ENCODE results near the gene ABCA9. TPM values are rescaled to one million over a fixed set of nuclear protein-coding genes. Genes with fewer than 3 reads are reported as not detected.

Gene ABCA9
- polyA plus RNA-seq, 1 experiment: 0.06 TPM

DNA sequence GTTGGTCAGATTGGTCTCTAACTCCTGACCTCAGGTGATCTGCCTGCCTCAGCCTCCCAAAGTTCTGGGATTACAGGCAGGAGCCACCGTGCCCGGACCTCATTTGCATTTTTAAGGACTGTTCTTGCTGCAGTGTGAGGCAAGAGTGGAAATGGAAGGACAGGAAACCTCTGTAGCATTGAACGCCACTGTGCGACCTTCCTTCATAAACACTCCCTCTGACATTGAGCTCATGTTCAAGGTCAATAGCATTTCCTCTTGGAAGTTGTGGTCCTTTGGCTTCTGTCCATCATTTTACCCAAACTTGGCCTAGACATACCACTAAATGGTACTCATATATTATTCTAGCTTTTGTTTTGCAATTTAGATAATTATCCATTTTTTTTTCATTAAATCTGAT, 72.8 kb downstream of the ABCA9 start:
- TF ChIP-seq, protein P1, sequence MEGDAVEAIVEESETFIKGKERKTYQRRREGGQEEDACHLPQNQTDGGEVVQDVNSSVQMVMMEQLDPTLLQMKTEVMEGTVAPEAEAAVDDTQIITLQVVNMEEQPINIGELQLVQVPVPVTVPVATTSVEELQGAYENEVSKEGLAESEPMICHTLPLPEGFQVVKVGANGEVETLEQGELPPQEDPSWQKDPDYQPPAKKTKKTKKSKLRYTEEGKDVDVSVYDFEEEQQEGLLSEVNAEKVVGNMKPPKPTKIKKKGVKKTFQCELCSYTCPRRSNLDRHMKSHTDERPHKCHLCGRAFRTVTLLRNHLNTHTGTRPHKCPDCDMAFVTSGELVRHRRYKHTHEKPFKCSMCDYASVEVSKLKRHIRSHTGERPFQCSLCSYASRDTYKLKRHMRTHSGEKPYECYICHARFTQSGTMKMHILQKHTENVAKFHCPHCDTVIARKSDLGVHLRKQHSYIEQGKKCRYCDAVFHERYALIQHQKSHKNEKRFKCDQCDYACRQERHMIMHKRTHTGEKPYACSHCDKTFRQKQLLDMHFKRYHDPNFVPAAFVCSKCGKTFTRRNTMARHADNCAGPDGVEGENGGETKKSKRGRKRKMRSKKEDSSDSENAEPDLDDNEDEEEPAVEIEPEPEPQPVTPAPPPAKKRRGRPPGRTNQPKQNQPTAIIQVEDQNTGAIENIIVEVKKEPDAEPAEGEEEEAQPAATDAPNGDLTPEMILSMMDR (IDR thresholded peaks at IDR 0.05; ENCODE audit: insufficient read depth, low read depth, low read length): no peak
- Histone ChIP-seq H3K27me3 (ENCODE audit: control insufficient read depth, insufficient read depth, low read length) (no peaks in the 10 kb centered on the region), H3K36me3 (ENCODE audit: control insufficient read depth, insufficient read depth, low read length) (no peaks in the 10 kb centered on the region), H3K4me3 (ENCODE audit: low read depth, low read length) (no peak overlapping the region)
- POLR2A ChIA-PET: no interaction called here
- no peak for DNase-seq (ENCODE audit: low read depth)
- CTCF ChIA-PET: no interaction called here

DNA sequence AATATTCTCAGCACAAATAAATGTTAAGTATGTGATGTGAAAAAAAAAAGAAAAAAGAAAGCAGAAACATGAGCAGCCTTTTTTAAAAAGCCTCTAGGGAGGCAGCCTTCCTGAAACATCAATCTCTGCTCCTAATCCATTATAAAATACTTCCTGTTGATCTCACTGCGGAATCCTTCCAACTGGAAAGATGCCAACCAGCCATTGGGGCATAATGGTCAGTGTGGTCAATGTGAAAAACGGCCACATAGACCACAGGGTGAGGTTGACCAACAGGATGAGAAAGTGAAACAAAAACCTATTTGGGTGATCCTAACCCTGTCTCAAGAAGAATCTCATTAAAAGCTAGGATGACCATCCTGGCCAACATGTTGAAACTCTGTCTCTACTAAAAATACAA, 79.4 kb downstream of the ABCA9 start:
- CTCF ChIA-PET: no interaction called here
- DNase-seq (ENCODE audit: low read depth): peak; percentile 60

DNA sequence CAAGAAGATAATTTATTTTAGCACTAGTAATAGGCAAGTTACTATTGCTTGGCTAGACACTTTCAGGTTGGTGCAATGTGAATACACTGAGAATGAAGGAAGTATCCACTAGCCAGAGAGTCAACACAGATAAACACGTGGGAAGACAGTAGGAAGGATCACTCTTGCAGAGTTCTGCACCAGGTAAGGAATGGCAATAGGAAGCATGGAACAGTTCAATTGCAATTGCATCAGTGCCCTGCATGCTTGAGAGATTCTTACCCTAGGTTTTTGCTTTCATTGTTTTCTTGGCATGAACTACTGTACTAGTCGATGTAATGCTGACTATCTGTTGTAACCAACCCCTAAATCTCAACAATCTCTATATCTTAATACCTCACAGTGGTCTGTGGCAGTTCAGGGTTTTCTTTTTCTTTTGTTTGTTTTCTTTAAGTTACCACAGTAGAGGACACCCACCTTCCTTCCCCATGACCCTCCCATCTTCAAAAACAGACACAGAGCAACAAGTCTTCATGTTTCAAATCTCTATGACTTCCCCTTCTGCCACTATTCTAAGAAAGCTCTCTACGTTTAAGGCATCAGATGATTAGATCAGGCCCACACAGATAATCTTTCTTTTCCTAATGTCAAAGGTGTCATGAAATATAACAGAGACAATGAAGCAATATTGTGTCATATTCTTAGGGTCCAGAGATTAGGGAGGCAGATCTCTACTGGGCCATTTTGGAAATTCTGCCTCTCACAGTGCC, 87.5 kb downstream of the ABCA9 start:
- no peaks in the 10 kb centered on the region for H3K36me3 ChIP-seq (ENCODE audit: control insufficient read depth, insufficient read depth, low read length)
- CTCF ChIA-PET: interaction anchor here (1.3 to 1.5 kb wide), 4 partner anchors 194 to 202 kb away, joined by 3 to 5 read pairs (median 4); no protein-coding TSS in a partner anchor
- H3K4me3 ChIP-seq (ENCODE audit: low read depth, low read length): no peak overlapping the region
- no peaks in the 10 kb centered on the region for H3K27me3 ChIP-seq (ENCODE audit: control insufficient read depth, insufficient read depth, low read length)
- no peak for DNase-seq (ENCODE audit: low read depth)
- TF ChIP-seq, protein P1 (IDR thresholded peaks at IDR 0.05; ENCODE audit: insufficient read depth, low read depth, low read length): no peak
- POLR2A ChIA-PET: no interaction called here

More for the DNA sequence above, 79.4 kb downstream of the ABCA9 start:
- Histone ChIP-seq H3K27me3 (ENCODE audit: control insufficient read depth, insufficient read depth, low read length) (no peaks in the 10 kb centered on the region), H3K4me3 (ENCODE audit: low read depth, low read length) (no peak overlapping the region), H3K36me3 (ENCODE audit: control insufficient read depth, insufficient read depth, low read length) (no peaks in the 10 kb centered on the region)
- POLR2A ChIA-PET: interaction anchor here (0.5 kb wide), 1 partner anchor 179 kb away, joined by 3 read pairs; no protein-coding TSS in a partner anchor
- TF ChIP-seq, protein P1 (IDR thresholded peaks at IDR 0.05; ENCODE audit: insufficient read depth, low read depth, low read length): no peak

DNA sequence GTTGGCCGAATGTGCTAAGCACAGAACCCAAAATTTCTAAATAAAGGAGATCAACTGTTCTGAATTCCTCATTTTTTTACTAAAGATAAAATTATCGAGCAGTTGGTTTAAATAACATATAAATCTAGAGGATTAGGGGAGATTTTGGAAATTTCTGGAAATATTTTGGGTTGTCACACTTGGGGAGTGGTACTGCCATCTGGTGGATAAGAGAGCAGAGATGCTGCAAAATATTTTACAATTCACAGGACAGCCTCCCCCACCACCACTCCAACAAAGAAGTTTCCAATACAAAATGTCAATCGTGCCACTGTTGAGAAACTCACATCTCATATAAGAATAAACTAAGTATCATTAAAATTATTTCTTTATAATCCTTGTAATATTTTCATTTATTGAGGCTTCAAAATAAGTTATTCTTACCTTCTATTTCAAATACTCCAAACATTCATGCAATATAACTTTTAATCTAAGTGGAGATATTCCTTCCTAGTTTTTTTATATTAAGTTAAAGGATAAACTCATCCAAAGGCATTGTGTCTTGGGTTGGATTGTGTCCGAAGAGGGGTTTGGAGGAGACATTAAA, 88.5 kb downstream of the ABCA9 start:
- Histone ChIP-seq H3K36me3 (ENCODE audit: control insufficient read depth, insufficient read depth, low read length) (no peaks in the 10 kb centered on the region), H3K4me3 (ENCODE audit: low read depth, low read length) (no peak overlapping the region), H3K27me3 (ENCODE audit: control insufficient read depth, insufficient read depth, low read length) (no peaks in the 10 kb centered on the region)
- TF ChIP-seq, protein P1 (IDR thresholded peaks at IDR 0.05; ENCODE audit: insufficient read depth, low read depth, low read length): peak; percentile 66
- ChIA-PET CTCF (interaction anchor here (1.3 to 4.6 kb wide), 3 partner anchors 178 to 195 kb away, joined by 4 to 43 read pairs (median 14); no protein-coding TSS in a partner anchor), POLR2A (no interaction called here)
- no peak for DNase-seq (ENCODE audit: low read depth)

DNA sequence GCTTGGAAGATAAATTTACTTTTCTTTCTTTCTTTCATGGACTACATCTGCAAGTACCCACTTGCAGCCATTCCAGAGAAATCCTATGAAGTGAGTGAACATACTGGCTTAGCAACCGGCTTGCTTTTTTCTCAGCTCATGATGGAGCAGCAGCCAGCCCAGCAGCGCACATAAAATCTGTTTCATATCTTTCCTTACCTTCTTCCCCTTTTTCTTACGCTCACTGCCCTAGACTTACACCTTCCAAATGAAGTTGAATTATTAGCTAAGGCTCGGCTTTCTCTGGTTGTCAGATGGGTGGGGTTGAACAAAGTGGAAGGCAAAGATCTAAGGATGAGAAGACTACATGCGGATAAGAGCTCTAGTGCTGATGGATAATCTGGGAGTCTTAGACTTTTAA, 91.6 kb downstream of the ABCA9 start:
- ChIA-PET CTCF (interaction anchor here (1.5 to 4.6 kb wide), 3 partner anchors 174 to 197 kb away, joined by 3 to 43 read pairs (median 12); no protein-coding TSS in a partner anchor), POLR2A (no interaction called here)
- DNase-seq (ENCODE audit: low read depth): no peak
- H3K27me3 ChIP-seq (ENCODE audit: control insufficient read depth, insufficient read depth, low read length): no peaks in the 10 kb centered on the region
- no peaks in the 10 kb centered on the region for H3K36me3 ChIP-seq (ENCODE audit: control insufficient read depth, insufficient read depth, low read length)
- H3K4me3 ChIP-seq (ENCODE audit: low read depth, low read length): no peak overlapping the region
- TF ChIP-seq, protein P1 (IDR thresholded peaks at IDR 0.05; ENCODE audit: insufficient read depth, low read depth, low read length): no peak

Data from BJ (cell line).